ENCODE data around the gene RPEL1.

GRCh38 chr10:103235775-103236174 is 9.9 kb upstream of the RPEL1 start:
- TF ChIP-seq POLR2AphosphoS5 (IDR thresholded peaks at IDR 0.05) (no peak), POLR2A (IDR thresholded peaks at IDR 0.05) (no peak), CTCF (IDR thresholded peaks at IDR 0.05) (no peak), EP300 (IDR thresholded peaks at IDR 0.05; ENCODE audit: low read depth) (no peak)
